ENCODE measurements around the gene BLVRA.
"Not testable (repeated sequence)": the region's sequence is repeated elsewhere in the genome, so short reads cannot be mapped to it uniquely, and the experiment has no call there.

- not testable (repeated sequence) for TF ChIP-seq POLR2A, CTCF, POLR2AphosphoS5, EP300 (IDR thresholded peaks at IDR 0.05)
Measured at GRCh38 chr7:43830917-43831316, 72.4 kb downstream of the BLVRA start.

All from suprapubic skin (tissue), 4 donors.